IMR-90 (cell line): Measurements from ENCODE around the gene NUCB1. TPM values are rescaled to one million over a fixed set of nuclear protein-coding genes. Genes with fewer than 3 reads are reported as not detected.
"Not testable (repeated sequence)": the region's sequence is repeated elsewhere in the genome, so short reads cannot be mapped to it uniquely, and the experiment has no call there.

Experiments
- ATAC-seq: fragments of 200-7000 bp; cut with Tn5 transposase; 2 replicates; pipeline ENCODE4 v1.9.1; 2020; ENCODE audit warnings: low read depth, mild to moderate bottlenecking, moderate library complexity
- BruUV-seq: library from RNA; stranded (reverse); fragments of 400-500 nt; replicated peaks from 2 replicates; lab custom pipeline; 2021; lab: Mats Ljungman, UMichigan
- CTCF ChIA-PET: fragments of 300-600 bp; formaldehyde crosslinking; extraction: SDS; loops from one replicate; lab custom pipeline; 2021; ENCODE audit warnings: antibody characterized with exemption; lab: Yijun Ruan, JAX
- POLR2A ChIA-PET: fragments of 300-600 bp; sonication (Branson Sonifier 250); formaldehyde crosslinking; loops from one replicate; lab custom pipeline; 2022; ENCODE audit warnings: antibody characterized with exemption; ENCODE audit not compliant: unreplicated experiment; lab: Charles Lee
- DNase-seq: peaks from one replicate; pipeline ENCODE4 v3.0.0; 2013
- H2AFZ ChIP-seq: replicated peaks from 2 replicates; pipeline ENCODE3; 2013; ENCODE audit warnings: low read length, mild to moderate bottlenecking; ENCODE audit not compliant: poor library complexity
- H2AK5ac ChIP-seq: 2 replicates; pipeline ENCODE4 v1.6.1; 2013; ENCODE audit warnings: low read depth, low read length, inconsistent platforms
- H2AK9ac ChIP-seq: replicated peaks from 2 replicates; pipeline ENCODE3; 2013; ENCODE audit warnings: mild to moderate bottlenecking, low read depth, low read length, moderate library complexity; ENCODE audit not compliant: poor library complexity
- H2BK120ac ChIP-seq: 2 replicates; pipeline ENCODE4 v1.6.1; 2013; ENCODE audit warnings: low read depth, low read length, inconsistent platforms
- H2BK15ac ChIP-seq: 3 replicates; pipeline ENCODE4 v1.6.1; 2013; ENCODE audit warnings: low read depth, low read length, inconsistent platforms
- H2BK20ac ChIP-seq: 2 replicates; pipeline ENCODE4 v1.6.1; 2013; ENCODE audit warnings: low read depth, mild to moderate bottlenecking, inconsistent platforms, low read length, moderate library complexity
- H2BK5ac ChIP-seq: 2 replicates; pipeline ENCODE4 v1.6.1; 2013; ENCODE audit warnings: mild to moderate bottlenecking, low read depth, low read length, inconsistent platforms; ENCODE audit not compliant: poor library complexity, severe bottlenecking
- H3K14ac ChIP-seq: replicated peaks from 2 replicates; pipeline ENCODE4 v1.6.1; 2013; ENCODE audit warnings: low read depth, low read length, inconsistent platforms
- H3K18ac ChIP-seq: 2 replicates; pipeline ENCODE4 v1.6.1; 2013; ENCODE audit warnings: low read depth, low read length, control low read depth
- H3K23ac ChIP-seq: 2 replicates; pipeline ENCODE4 v1.6.1; 2013; ENCODE audit warnings: low read depth, low read length, inconsistent platforms
- H3K27ac ChIP-seq: 2 replicates; pipeline ENCODE4 v1.5.1; 2013; ENCODE audit warnings: mild to moderate bottlenecking, control low read depth, low read length; ENCODE audit not compliant: insufficient read depth
- H3K27me3 ChIP-seq: 2 replicates; pipeline ENCODE4 v1.6.1; 2013; ENCODE audit warnings: low read length; ENCODE audit not compliant: control insufficient read depth, insufficient read depth
- H3K36me3 ChIP-seq: 2 replicates; pipeline ENCODE4 v1.6.1; 2013; ENCODE audit warnings: low read length, mixed read lengths; ENCODE audit not compliant: control insufficient read depth, insufficient read depth
- H3K4ac ChIP-seq: 2 replicates; pipeline ENCODE4 v1.6.1; 2013; ENCODE audit warnings: low read depth, low read length, inconsistent platforms
- H3K4me1 ChIP-seq: 2 replicates; pipeline ENCODE4 v1.6.1; 2013; ENCODE audit warnings: low read length, mixed read lengths; ENCODE audit not compliant: control insufficient read depth, insufficient read depth
- H3K4me2 ChIP-seq: 2 replicates; pipeline ENCODE4 v1.6.1; 2013; ENCODE audit warnings: low read depth, mild to moderate bottlenecking, control low read depth, low read length, moderate library complexity
- H3K4me3 ChIP-seq: 2 replicates; pipeline ENCODE4 v1.5.1; 2013; ENCODE audit warnings: low read depth, mild to moderate bottlenecking, control low read depth, low read length, moderate library complexity; ENCODE audit not compliant: insufficient read depth
- H3K56ac ChIP-seq: 2 replicates; pipeline ENCODE4 v1.6.1; 2013; ENCODE audit warnings: low read length, inconsistent platforms; ENCODE audit not compliant: insufficient read depth; ENCODE audit errors: extremely low read depth
- H3K79me1 ChIP-seq, 2 experiments: 2 replicates each; pipeline ENCODE4 v1.6.1; 2013; ENCODE audit warnings: low read length in 2 of 2, inconsistent platforms in 1 of 2, low read depth in 1 of 2
- H3K9ac ChIP-seq: 2 replicates; pipeline ENCODE4 v1.6.1; 2013; ENCODE audit warnings: low read depth, low read length, control low read depth
- H3K9me1 ChIP-seq: 2 replicates; pipeline ENCODE4 v1.6.1; 2013; ENCODE audit warnings: low read length, inconsistent platforms; ENCODE audit not compliant: insufficient read depth
- H3K9me3 ChIP-seq: 2 replicates; pipeline ENCODE4 v1.6.1; 2013; ENCODE audit warnings: low read length; ENCODE audit not compliant: control insufficient read depth, insufficient read depth
- H4K20me1 ChIP-seq: 2 replicates; pipeline ENCODE4 v1.6.1; 2013; ENCODE audit warnings: low read length, inconsistent platforms; ENCODE audit not compliant: insufficient read depth
- H4K5ac ChIP-seq: 2 replicates; pipeline ENCODE4 v1.6.1; 2013; ENCODE audit warnings: mild to moderate bottlenecking, low read depth, low read length, control low read depth
- H4K8ac ChIP-seq, 2 experiments: 2 replicates each; pipeline ENCODE4 v1.6.1; 2013; ENCODE audit warnings: low read depth in 2 of 2, low read length in 2 of 2, control low read depth in 1 of 2, inconsistent platforms in 1 of 2
- H4K91ac ChIP-seq: 2 replicates; pipeline ENCODE4 v1.6.1; 2013; ENCODE audit warnings: low read depth, low read length, inconsistent platforms; ENCODE audit not compliant: insufficient read depth
- CEBPB ChIP-seq: IDR thresholded peaks from 2 replicates; pipeline ENCODE4 v1.6.1; 2012; ENCODE audit warnings: low read depth, low read length, improper control_type of control experiment
- CHD1 ChIP-seq: IDR thresholded peaks from 2 replicates; pipeline ENCODE4 v1.6.1; 2012; ENCODE audit warnings: low read depth, low read length, improper control_type of control experiment
- WGBS, 2 experiments: methylation state at CpG; one replicate each; pipeline versions ENCODE4 v1.1.5 to v1.1.7; 2013; ENCODE audit warnings: missing lambda C conversion rate in 2 of 2; ENCODE audit not compliant: insufficient read length in 1 of 2; ENCODE audit errors: extremely low coverage in 2 of 2; 5-methylcytosine and 5-hydroxymethylcytosine counted together
- dilution Hi-C: fragments of 300-500 bp; cut with HindIII; formaldehyde crosslinking; loops from one replicate; pipeline ENCODE4 v1.14.3; 2018; ENCODE audit warnings: low sequenced_read_pairs; ENCODE audit not compliant: unreplicated experiment
- in situ Hi-C: fragments of 300-500 bp; cut with MboI; formaldehyde crosslinking; loops from 3 replicates; pipeline ENCODE4 v1.14.3; 2019; ENCODE audit warnings: low sequenced_read_pairs, inconsistent platforms, mixed read lengths
- intact Hi-C: fragments of 100-400 bp; cut with micrococcal nuclease; formaldehyde crosslinking; loops from 2 replicates; pipeline ENCODE4 v1.10.0; 2022
- polyA plus RNA-seq, 3 experiments: library from polyadenylated mRNA; depleted of rRNA; stranded (reverse); fragments of >200 nt; gene quantifications; 2 replicates each; pipeline ENCODE4 v1.2.3, GENCODE V29; 2012; ENCODE audit warnings: low replicate concordance in 1 of 3
- total RNA-seq: library from RNA; depleted of rRNA; stranded (reverse); fragments of >200 nt; gene quantifications from 2 replicates; pipeline ENCODE4 v1.2.3, GENCODE V29; 2012
- TF ChIP-seq, protein P1 (sequence below): fragments of 150-350 bp; IDR thresholded peaks from 2 replicates; pipeline ENCODE4 v1.6.1; 2017; ENCODE audit warnings: mild to moderate bottlenecking, antibody characterized with exemption, low read length, low read depth

NUCB1 gene
- total and polyA plus RNA-seq, 2 of the 4 experiments (the other 2 are of a cell fraction), result 37.3 to 253 TPM

DNA sequence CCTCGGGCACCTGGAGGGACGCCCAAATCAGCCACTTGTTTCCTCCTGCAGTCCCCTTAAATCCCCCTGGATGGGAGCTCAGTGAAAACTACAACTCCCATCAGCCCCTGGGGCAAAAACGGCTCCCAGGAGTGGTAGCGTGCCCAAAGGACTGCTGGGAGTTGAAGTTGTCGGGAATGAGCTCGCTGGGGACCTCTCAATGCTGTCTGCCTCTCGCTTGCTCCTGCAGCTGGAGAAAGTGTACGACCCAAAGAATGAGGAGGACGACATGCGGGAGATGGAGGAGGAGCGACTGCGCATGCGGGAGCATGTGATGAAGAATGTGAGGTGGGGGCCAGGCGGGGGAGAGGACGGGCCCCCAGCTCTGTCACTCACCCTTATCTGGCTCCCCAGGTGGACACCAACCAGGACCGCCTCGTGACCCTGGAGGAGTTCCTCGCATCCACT lies 18.7 kb downstream of the NUCB1 start:
- WGBS, 2 experiments, result 69% methylated on average over 4 of the region's 18 CpGs; no CpG with 5 or more reads in 1 of the 2 experiments
- no peaks in the 10 kb centered on the region for H3K9me3 ChIP-seq
- no peak overlapping the region for H3K9ac ChIP-seq
- 0 out of 4 replicates have a peak, but pooled peaks cover 0 to 8% of the 10 kb centered on the region in 2 experiments for H3K79me1 ChIP-seq
- in situ Hi-C loops, result no loop called here
- H3K36me3 ChIP-seq, result peaks cover 57% of the 10 kb centered on the region
- no peak overlapping the region for H3K18ac ChIP-seq
- BruUV-seq, result no TSS peak
- TF ChIP-seq CHD1, result no peak
- TF ChIP-seq, protein P1, sequence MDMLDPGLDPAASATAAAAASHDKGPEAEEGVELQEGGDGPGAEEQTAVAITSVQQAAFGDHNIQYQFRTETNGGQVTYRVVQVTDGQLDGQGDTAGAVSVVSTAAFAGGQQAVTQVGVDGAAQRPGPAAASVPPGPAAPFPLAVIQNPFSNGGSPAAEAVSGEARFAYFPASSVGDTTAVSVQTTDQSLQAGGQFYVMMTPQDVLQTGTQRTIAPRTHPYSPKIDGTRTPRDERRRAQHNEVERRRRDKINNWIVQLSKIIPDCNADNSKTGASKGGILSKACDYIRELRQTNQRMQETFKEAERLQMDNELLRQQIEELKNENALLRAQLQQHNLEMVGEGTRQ, result no peak
- TF ChIP-seq CEBPB, result no peak
- no peak overlapping the region for H3K23ac ChIP-seq
- no peak overlapping the region for H2BK15ac ChIP-seq
- no peak overlapping the region for H3K4me2 ChIP-seq
- 0 out of 2 replicates have a peak, but pooled peaks cover 3% of the 10 kb centered on the region for H3K9me1 ChIP-seq
- H4K8ac ChIP-seq, result no peak overlapping the region
- H2BK5ac ChIP-seq, result no peak overlapping the region
- H3K27me3 ChIP-seq, result no peaks in the 10 kb centered on the region
- no peak overlapping the region for H3K4ac ChIP-seq
- no peak overlapping the region for H2AFZ ChIP-seq
- dilution Hi-C loops, result no loop called here
- H4K20me1 ChIP-seq, result no peaks in the 10 kb centered on the region; the same call in 1 of the 2 replicates
- H2BK20ac ChIP-seq, result no peak overlapping the region
- H3K4me1 ChIP-seq, result no peaks in the 10 kb centered on the region
- H2AK5ac ChIP-seq, result no peak overlapping the region
- no peak overlapping the region for H3K4me3 ChIP-seq
- H3K56ac ChIP-seq, result no peak overlapping the region
- DNase-seq (no peak), ATAC-seq (peak; percentile 49)
- H2AK9ac ChIP-seq, result no peak overlapping the region
- CTCF ChIA-PET, result interaction anchor here (0.6 kb wide), 1 partner anchor 46 kb away, joined by 3 read pairs; the partner anchor contains the start of gene FTL
- POLR2A ChIA-PET, result no interaction called here
- H2BK120ac ChIP-seq, result no peak overlapping the region
- no peak overlapping the region for H4K91ac ChIP-seq
- H4K5ac ChIP-seq, result no peak overlapping the region
- intact Hi-C loops, result no loop called here
- H3K14ac ChIP-seq, result no peak overlapping the region
- no peak overlapping the region for H3K27ac ChIP-seq

DNA sequence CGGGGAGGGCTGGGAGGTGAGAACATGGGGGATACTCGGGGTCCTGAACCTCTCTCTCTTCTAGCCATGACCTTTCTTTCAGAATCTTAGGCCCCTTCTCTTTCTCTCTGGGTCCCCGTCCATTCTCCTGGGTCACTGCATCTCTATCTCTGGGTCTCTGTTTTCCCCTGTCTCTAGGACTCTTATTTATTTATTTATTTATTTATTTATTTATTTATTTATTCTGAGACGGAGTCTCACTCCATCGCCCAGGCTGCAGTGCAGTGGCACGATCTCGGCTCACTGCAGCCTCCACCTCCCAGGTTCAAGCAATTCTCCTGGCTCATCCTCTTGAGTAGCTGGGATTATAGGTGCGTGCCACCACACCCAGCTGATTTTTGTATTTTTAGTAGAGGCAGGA lies 19.2 kb downstream of the NUCB1 start:
- CTCF ChIA-PET, H3K4me3 ChIP-seq, ATAC-seq, H3K23ac ChIP-seq, dilution Hi-C loops, H3K18ac ChIP-seq, H3K9ac ChIP-seq, H3K9me1 ChIP-seq, H3K14ac ChIP-seq, H2BK120ac ChIP-seq, H3K4me1 ChIP-seq, H4K8ac ChIP-seq, H3K79me1 ChIP-seq, intact Hi-C loops, H2AK9ac ChIP-seq, H2BK5ac ChIP-seq, H3K27ac ChIP-seq, BruUV-seq, H2AK5ac ChIP-seq, H4K91ac ChIP-seq, H3K4me2 ChIP-seq, H3K56ac ChIP-seq, H2BK20ac ChIP-seq, H3K9me3 ChIP-seq, in situ Hi-C loops, H2BK15ac ChIP-seq, H4K5ac ChIP-seq, H4K20me1 ChIP-seq, H3K27me3 ChIP-seq, POLR2A ChIA-PET, H2AFZ ChIP-seq, H3K4ac ChIP-seq, DNase-seq: not testable (repeated sequence)
- WGBS, 2 experiments, result no CpG with 5 or more reads among the region's 8 CpGs
- peaks cover 54% of the 10 kb centered on the region for H3K36me3 ChIP-seq
